GM12892 (cell line): Measurements from ENCODE around the gene DEF6.

Experiments used
- POLR2A ChIP-seq: IDR thresholded peaks from 2 replicates; pipeline ENCODE4 v1.6.1; 2011; ENCODE audit warnings: low read depth, low read length, control low read depth
- POLR2AphosphoS5 ChIP-seq: IDR thresholded peaks from 2 replicates; pipeline ENCODE4 v1.6.1; 2011; ENCODE audit warnings: low read depth, low read length, control low read depth
- TAF1 ChIP-seq: IDR thresholded peaks from 2 replicates; pipeline ENCODE4 v1.6.1; 2011; ENCODE audit warnings: low read depth, mild to moderate bottlenecking, control low read depth, low read length, borderline replicate concordance

- TF ChIP-seq POLR2A (no peak), POLR2AphosphoS5 (no peak), TAF1 (no peak)
Observed at GRCh38 chr6:35321091-35321490, 23.5 kb downstream of the DEF6 start.
